SK-N-SH treated with all-trans-retinoic acid at 6 μM for 48 hours (cell line): ENCODE data around the gene STIM2.

Source experiments
- ATAC-seq: fragments of 200-7000 bp; cut with Tn5 transposase; 3 replicates; pipeline ENCODE4 v1.9.1; 2020; ENCODE audit warnings: mild to moderate bottlenecking, moderate library complexity
- ARNTL ChIP-seq: fragments of 450-650 bp; formaldehyde crosslinking; IDR thresholded peaks from 2 replicates; pipeline ENCODE4 v1.5.0; 2020; ENCODE audit warnings: low read depth, mild to moderate bottlenecking, moderate library complexity, borderline replicate concordance
- BACH2 ChIP-seq: fragments of 250-450 bp; sonication (Bioruptor Pico); IDR thresholded peaks from 2 replicates; pipeline ENCODE4 v1.9.0; 2021; ENCODE audit warnings: mild to moderate bottlenecking, borderline replicate concordance
- CREB5 ChIP-seq: fragments of 250-450 bp; sonication (Bioruptor Pico); IDR thresholded peaks from 2 replicates; pipeline ENCODE4 v1.5.1; 2020; ENCODE audit warnings: low read depth, mild to moderate bottlenecking, moderate library complexity
- CSDC2 ChIP-seq: fragments of 250-450 bp; sonication (Bioruptor Pico); IDR thresholded peaks from 2 replicates; pipeline ENCODE4 v1.5.0; 2020; ENCODE audit warnings: mild to moderate bottlenecking, moderate library complexity
- CSRNP3 ChIP-seq: fragments of 250-450 bp; sonication (Bioruptor Pico); IDR thresholded peaks from 2 replicates; pipeline ENCODE4 v1.5.1; 2021; ENCODE audit warnings: mild to moderate bottlenecking, moderate library complexity
- GLIS3 ChIP-seq: fragments of 250-450 bp; sonication (Bioruptor Pico); IDR thresholded peaks from 2 replicates; pipeline ENCODE4 v1.5.0; 2020; ENCODE audit warnings: mild to moderate bottlenecking, moderate library complexity
- OSR1 ChIP-seq: fragments of 250-450 bp; sonication (Bioruptor Pico); IDR thresholded peaks from 2 replicates; pipeline ENCODE4 v1.8.0; 2022; ENCODE audit warnings: moderate library complexity, mild to moderate bottlenecking, inconsistent platforms
- POU6F1 ChIP-seq: fragments of 250-450 bp; sonication (Bioruptor Pico); IDR thresholded peaks from 2 replicates; pipeline ENCODE4 v1.8.0; 2021; ENCODE audit warnings: low read depth, mild to moderate bottlenecking, moderate library complexity, borderline replicate concordance
- PPARA ChIP-seq: fragments of 250-450 bp; sonication (Bioruptor Pico); IDR thresholded peaks from 2 replicates; pipeline ENCODE4 v1.5.0; 2020; ENCODE audit warnings: mild to moderate bottlenecking, borderline replicate concordance
- RARB ChIP-seq: fragments of 250-450 bp; sonication (Bioruptor Pico); IDR thresholded peaks from 2 replicates; pipeline ENCODE4 v1.8.0; 2021; ENCODE audit warnings: mild to moderate bottlenecking, moderate library complexity
- TCF4 ChIP-seq: fragments of 250-450 bp; sonication (Bioruptor Pico); IDR thresholded peaks from 2 replicates; pipeline ENCODE4 v1.8.0; 2021; ENCODE audit warnings: mild to moderate bottlenecking, moderate library complexity, borderline replicate concordance
- TOX ChIP-seq: fragments of 250-450 bp; sonication (Bioruptor Pico); IDR thresholded peaks from 2 replicates; pipeline ENCODE4 v1.8.0; 2021; ENCODE audit warnings: mild to moderate bottlenecking, moderate library complexity, borderline replicate concordance
- TSHZ2 ChIP-seq: fragments of 250-450 bp; sonication (Bioruptor Pico); IDR thresholded peaks from 2 replicates; pipeline ENCODE4 v1.5.0; 2020; ENCODE audit warnings: mild to moderate bottlenecking, moderate library complexity
- ZFP3 ChIP-seq: fragments of 250-450 bp; sonication (Bioruptor Pico); IDR thresholded peaks from 2 replicates; pipeline ENCODE4 v1.5.0; 2020; ENCODE audit warnings: mild to moderate bottlenecking, moderate library complexity
- ZFP30 ChIP-seq: fragments of 450-650 bp; formaldehyde crosslinking; IDR thresholded peaks from 2 replicates; pipeline ENCODE4 v1.5.0; 2022; ENCODE audit warnings: mild to moderate bottlenecking, moderate library complexity
- ZNF565 ChIP-seq: fragments of 450-650 bp; formaldehyde crosslinking; conservative IDR thresholded peaks from 2 replicates; pipeline ENCODE4 v1.5.0; 2020; ENCODE audit warnings: low read depth, mild to moderate bottlenecking, moderate library complexity
- ZNF70 ChIP-seq: fragments of 450-650 bp; formaldehyde crosslinking; IDR thresholded peaks from 2 replicates; pipeline ENCODE4 v1.5.0; 2020; ENCODE audit warnings: mild to moderate bottlenecking, moderate library complexity
- ZNF8 ChIP-seq: fragments of 450-650 bp; formaldehyde crosslinking; IDR thresholded peaks from 2 replicates; pipeline ENCODE4 v1.5.0; 2020; ENCODE audit warnings: mild to moderate bottlenecking, moderate library complexity

The STIM2 gene

GRCh38 chr4:26821031-26821430 lies 39.6 kb upstream of the STIM2 start:
- TF ChIP-seq ZFP30 (CRISPR knock-in tag), result no peak
- no peak for TF ChIP-seq OSR1 (CRISPR knock-in tag)
- no peak for TF ChIP-seq RARB (CRISPR knock-in tag)
- TF ChIP-seq CSDC2 (CRISPR knock-in tag), result no peak
- no peak for TF ChIP-seq TSHZ2 (CRISPR knock-in tag)
- no peak for TF ChIP-seq ZNF70 (CRISPR knock-in tag)
- no peak for TF ChIP-seq CSRNP3
- no peak for ATAC-seq

- ATAC-seq, result no peak; the same call in 2 of the 3 replicates
- TF ChIP-seq GLIS3 (CRISPR knock-in tag), result no peak
- no peak for TF ChIP-seq ARNTL (CRISPR knock-in tag)
- TF ChIP-seq POU6F1, result no peak
- no peak for TF ChIP-seq PPARA (CRISPR knock-in tag)
- no peak for TF ChIP-seq ZFP30 (CRISPR knock-in tag)
- no peak for TF ChIP-seq TCF4
- TF ChIP-seq CREB5 (CRISPR knock-in tag), result no peak
- no peak for TF ChIP-seq CSRNP3
- no peak for TF ChIP-seq ZNF8 (CRISPR knock-in tag)
- no peak for TF ChIP-seq OSR1 (CRISPR knock-in tag)
- TF ChIP-seq RARB (CRISPR knock-in tag), result no peak
- TF ChIP-seq TSHZ2 (CRISPR knock-in tag), result no peak
- TF ChIP-seq ZFP3 (CRISPR knock-in tag), result no peak
- TF ChIP-seq ZNF565, result no peak
- TF ChIP-seq BACH2 (CRISPR knock-in tag), result no peak
These were observed 38.8 kb upstream of the STIM2 start for GRCh38 chr4:26821677-26822503.

GRCh38 chr4:26822546-26822945 lies 38.1 kb upstream of the STIM2 start:
- no peak for ATAC-seq
- no peak for TF ChIP-seq BACH2 (CRISPR knock-in tag)
- no peak for TF ChIP-seq RARB (CRISPR knock-in tag)
- TF ChIP-seq GLIS3 (CRISPR knock-in tag), result no peak
- no peak for TF ChIP-seq TOX
- no peak for TF ChIP-seq OSR1 (CRISPR knock-in tag)
- TF ChIP-seq CREB5 (CRISPR knock-in tag), result no peak
- no peak for TF ChIP-seq CSDC2 (CRISPR knock-in tag)
- no peak for TF ChIP-seq ARNTL (CRISPR knock-in tag)
- TF ChIP-seq ZNF565, result no peak
- TF ChIP-seq ZFP30 (CRISPR knock-in tag), result no peak
- no peak for TF ChIP-seq TCF4
- TF ChIP-seq ZFP3 (CRISPR knock-in tag), result no peak
- no peak for TF ChIP-seq TSHZ2 (CRISPR knock-in tag)
- no peak for TF ChIP-seq ZNF8 (CRISPR knock-in tag)
